Skeletal muscle tissue (tissue), 4 donors: Measurements from ENCODE around the gene RBKS. TPM values are rescaled to one million over a fixed set of nuclear protein-coding genes. Genes with fewer than 3 reads are reported as not detected.

Source experiments
- H3K27ac ChIP-seq: one replicate; pipeline ENCODE4 v1.7.0; 2013; ENCODE audit warnings: mild to moderate bottlenecking, low read depth, low read length, inconsistent platforms
- H3K27me3 ChIP-seq, 3 donors: one replicate each; pipeline ENCODE4 v1.7.0; 2013; ENCODE audit warnings: low read length in 3 of 3; ENCODE audit not compliant: control insufficient read depth in 3 of 3, insufficient read depth in 3 of 3
- H3K36me3 ChIP-seq, 3 donors: one replicate each; pipeline ENCODE4 v1.7.0; 2013; ENCODE audit warnings: low read length in 3 of 3; ENCODE audit not compliant: control insufficient read depth in 3 of 3, insufficient read depth in 3 of 3
- H3K4me1 ChIP-seq, 3 donors: one replicate each; pipeline ENCODE4 v1.7.0; 2013; ENCODE audit warnings: low read length in 3 of 3, mild to moderate bottlenecking in 3 of 3; ENCODE audit not compliant: control insufficient read depth in 3 of 3, insufficient read depth in 3 of 3
- H3K4me3 ChIP-seq, 3 donors: one replicate each; pipeline ENCODE4 v1.7.0; 2013; ENCODE audit warnings: low read length in 3 of 3
- H3K9ac ChIP-seq, 3 donors: one replicate each; pipeline ENCODE4 v1.7.0; 2013; ENCODE audit warnings: low read length in 3 of 3, mild to moderate bottlenecking in 3 of 3, moderate library complexity in 2 of 3, low read depth in 1 of 3
- H3K9me3 ChIP-seq, 3 donors: one replicate each; pipeline ENCODE4 v1.7.0; 2013; ENCODE audit warnings: low read length in 3 of 3; ENCODE audit not compliant: control insufficient read depth in 3 of 3
- total RNA-seq: library from RNA; depleted of rRNA; stranded (reverse); fragments of >200 nt; gene quantifications from one replicate; pipeline ENCODE4 v1.2.3, GENCODE V29; 2014
- donor health status: Osteomylitis.

RBKS gene
- total RNA-seq, 1 donor from 2014 or later: 2.1 TPM

DNA sequence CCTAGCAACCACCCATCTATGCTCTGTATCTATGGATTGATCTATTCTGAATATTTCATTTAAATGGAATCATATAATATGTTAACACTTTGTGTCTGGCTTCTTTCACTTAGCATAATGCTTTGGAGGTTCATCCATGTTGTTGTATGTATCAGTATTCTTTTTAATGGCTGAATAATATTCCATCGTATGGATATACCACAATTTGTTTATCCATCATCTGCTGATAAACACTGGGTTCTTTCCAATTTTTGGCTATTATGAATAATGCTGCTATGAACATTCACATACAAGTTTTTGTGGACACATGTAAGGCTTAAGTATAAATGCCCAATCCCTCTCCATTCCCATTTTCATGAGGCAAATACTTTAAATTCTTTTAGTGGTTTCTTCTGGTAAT, 65.8 kb downstream of the RBKS start:
- H3K27me3 ChIP-seq: no peaks in the 10 kb centered on the region
- H3K9ac ChIP-seq: no peak overlapping the region
- no peak overlapping the region for H3K27ac ChIP-seq
- H3K4me3 ChIP-seq: no peak overlapping the region
- no peaks in the 10 kb centered on the region for H3K36me3 ChIP-seq
- H3K4me1 ChIP-seq: peaks cover 6 to 20% (median 9%) of the 10 kb centered on the region in 3 donors
- H3K9me3 ChIP-seq: no peaks in the 10 kb centered on the region

DNA sequence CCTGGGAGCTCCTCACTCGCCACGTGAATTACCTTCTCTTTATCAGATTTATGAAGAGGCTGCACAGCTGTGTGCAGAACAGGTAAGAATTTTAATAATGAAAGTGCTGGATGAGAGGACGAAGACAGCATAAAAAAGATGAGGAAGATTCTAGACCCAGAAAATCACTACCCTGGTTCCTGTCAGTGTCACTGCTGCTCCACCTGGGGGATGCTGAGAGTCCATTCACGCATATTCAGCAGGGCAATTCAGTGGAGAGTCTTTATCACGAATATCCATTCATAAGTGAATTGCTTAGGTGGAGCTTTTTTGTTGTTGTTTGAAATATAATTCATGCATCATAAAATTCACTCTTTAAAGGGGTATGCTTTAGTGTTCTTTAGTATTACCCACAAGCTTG, 66.6 kb downstream of the RBKS start:
- Histone ChIP-seq H3K9ac (peak overlapping the region in 2 of 3 donors; percentile 18 to 72), H3K27me3 (no peaks in the 10 kb centered on the region), H3K36me3 (no peaks in the 10 kb centered on the region), H3K27ac (peak overlapping the region; percentile 46), H3K4me3 (peak overlapping the region; percentile 44 to 54 (median 51)), H3K9me3 (no peaks in the 10 kb centered on the region), H3K4me1 (peaks cover 6 to 20% (median 9%) of the 10 kb centered on the region in 3 donors)

DNA sequence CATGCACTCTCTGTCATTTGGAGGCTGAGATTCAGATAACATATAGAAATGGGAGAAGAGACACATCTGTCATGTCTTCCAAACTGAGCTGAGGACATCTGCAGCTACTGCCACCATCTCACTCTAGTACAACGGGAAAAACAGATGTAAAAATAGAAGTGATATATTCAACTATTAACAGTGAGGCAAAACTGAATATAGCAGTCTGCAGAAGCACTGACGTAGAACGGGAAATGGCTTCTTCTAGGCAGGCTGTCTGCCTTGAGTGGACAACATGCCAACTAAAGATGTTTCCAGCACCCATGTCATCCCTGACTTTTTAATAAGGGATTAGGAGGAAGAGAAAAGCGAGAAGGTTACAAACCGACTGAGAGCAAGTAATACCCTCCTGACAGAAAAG, 67.1 kb downstream of the RBKS start:
- no peaks in the 10 kb centered on the region for H3K27me3 ChIP-seq
- no peaks in the 10 kb centered on the region for H3K9me3 ChIP-seq
- no peaks in the 10 kb centered on the region for H3K36me3 ChIP-seq
- H3K4me3 ChIP-seq: peak overlapping the region; percentile 44 to 54 (median 51)
- H3K27ac ChIP-seq: peak overlapping the region; percentile 46
- peak overlapping the region in 2 of 3 donors; percentile 18 to 72 for H3K9ac ChIP-seq
- peaks cover 6 to 20% (median 9%) of the 10 kb centered on the region in 3 donors for H3K4me1 ChIP-seq

DNA sequence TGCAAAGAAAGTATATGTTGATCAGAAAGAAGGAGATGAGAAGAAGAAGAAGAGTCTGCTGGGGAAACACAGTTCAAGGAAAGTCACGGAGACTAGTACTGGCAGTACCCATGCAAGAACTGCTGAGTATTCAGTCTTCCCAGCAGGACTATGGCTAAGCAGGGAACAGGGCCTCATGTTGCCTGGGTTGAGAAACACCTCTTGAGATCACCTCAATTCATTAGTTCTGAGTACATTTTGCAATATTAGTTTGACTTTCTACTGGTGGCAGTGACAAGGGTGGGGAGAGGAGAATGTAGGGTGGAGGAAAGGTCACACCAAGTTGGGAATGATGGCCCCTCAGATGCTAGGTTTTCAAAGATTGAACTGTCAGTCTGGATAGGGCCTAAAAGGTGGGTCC, 68.1 kb downstream of the RBKS start:
- no peak overlapping the region for H3K4me3 ChIP-seq
- no peaks in the 10 kb centered on the region for H3K27me3 ChIP-seq
- H3K27ac ChIP-seq: no peak overlapping the region
- H3K9me3 ChIP-seq: no peaks in the 10 kb centered on the region
- H3K9ac ChIP-seq: no peak overlapping the region
- peaks cover 6 to 20% (median 9%) of the 10 kb centered on the region in 3 donors for H3K4me1 ChIP-seq
- no peaks in the 10 kb centered on the region for H3K36me3 ChIP-seq

DNA sequence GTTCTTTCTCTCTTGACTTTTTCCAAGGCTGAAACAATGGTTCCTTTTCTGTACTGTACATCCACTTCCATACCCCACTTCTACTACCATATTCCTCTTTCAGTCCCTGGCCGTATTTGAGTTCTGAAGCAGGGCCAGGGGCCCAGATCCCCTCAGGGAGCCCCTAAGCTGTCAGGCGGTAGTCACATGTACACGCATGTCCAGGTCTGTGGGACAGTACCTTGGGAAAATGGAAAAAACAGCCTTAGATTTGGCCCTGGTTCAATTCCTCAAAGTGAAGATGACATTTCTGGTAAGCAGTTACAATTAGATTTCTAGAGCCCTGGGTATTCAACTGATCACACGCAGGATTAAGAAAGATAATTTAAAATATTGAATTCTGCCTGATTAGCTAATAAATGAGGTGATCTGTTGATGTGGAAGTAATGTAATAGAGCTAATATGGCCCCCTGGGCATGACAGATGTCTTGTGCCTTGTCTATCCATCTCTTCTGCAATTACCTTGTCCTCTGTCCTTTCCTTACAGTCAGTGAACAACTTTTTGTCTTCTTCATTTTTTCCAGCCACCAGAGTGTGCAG, 74.2 kb downstream of the RBKS start:
- Histone ChIP-seq H3K4me3 (no peak overlapping the region), H3K36me3 (no peaks in the 10 kb centered on the region), H3K9ac (no peak overlapping the region), H3K9me3 (no peaks in the 10 kb centered on the region), H3K27me3 (no peaks in the 10 kb centered on the region), H3K27ac (no peak overlapping the region), H3K4me1 (no peaks in the 10 kb centered on the region)

DNA sequence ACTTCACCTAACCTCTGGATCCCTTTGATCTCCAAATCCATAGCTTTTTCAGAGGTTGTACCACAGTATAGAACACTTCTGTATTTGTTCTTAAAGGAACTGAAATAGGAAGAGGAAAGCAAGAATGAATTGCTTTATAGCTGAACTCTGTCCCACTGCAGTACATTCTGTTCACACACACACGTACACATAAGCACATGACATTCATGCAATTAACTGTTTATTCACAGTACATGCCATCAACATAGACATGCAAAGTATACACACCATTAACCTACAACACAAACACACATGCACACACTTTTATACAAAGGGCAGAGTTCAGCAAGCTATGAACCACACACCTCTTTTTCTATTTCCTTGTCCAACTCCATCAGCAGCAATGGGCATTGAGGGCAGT, 75.4 kb downstream of the RBKS start:
- no peak overlapping the region for H3K27ac ChIP-seq
- no peaks in the 10 kb centered on the region for H3K27me3 ChIP-seq
- no peak overlapping the region for H3K9ac ChIP-seq

DNA sequence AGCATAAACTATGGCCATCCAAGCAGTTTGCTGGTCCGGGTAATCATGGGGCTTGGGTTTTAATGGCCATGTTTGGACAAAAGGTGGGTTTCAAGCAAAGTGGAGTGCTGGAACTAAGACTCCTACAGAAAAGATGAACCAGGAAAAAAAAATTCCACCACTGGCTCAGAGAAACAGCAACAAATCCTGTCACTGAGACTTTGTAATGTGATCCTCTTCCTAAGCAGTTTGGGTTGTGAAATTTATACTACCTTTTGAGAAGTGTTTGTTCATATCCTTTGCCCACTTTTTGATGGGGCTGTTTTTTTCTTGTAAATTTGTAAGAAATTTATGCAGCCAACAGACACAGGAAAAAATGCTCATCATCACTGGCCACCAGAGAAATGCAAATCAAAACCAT, 78.4 kb downstream of the RBKS start:
- Histone ChIP-seq H3K27me3 (no peaks in the 10 kb centered on the region), H3K4me3 (no peak overlapping the region), H3K9me3 (no peaks in the 10 kb centered on the region), H3K9ac (no peak overlapping the region), H3K36me3 (no peaks in the 10 kb centered on the region), H3K27ac (no peak overlapping the region), H3K4me1 (peaks cover 0 to 4% (median 0%) of the 10 kb centered on the region in 3 donors)

More for the DNA sequence above, 75.4 kb downstream of the RBKS start:
- H3K4me1 ChIP-seq: no peaks in the 10 kb centered on the region
- H3K9me3 ChIP-seq: no peaks in the 10 kb centered on the region
- no peak overlapping the region for H3K4me3 ChIP-seq
- no peaks in the 10 kb centered on the region for H3K36me3 ChIP-seq

DNA sequence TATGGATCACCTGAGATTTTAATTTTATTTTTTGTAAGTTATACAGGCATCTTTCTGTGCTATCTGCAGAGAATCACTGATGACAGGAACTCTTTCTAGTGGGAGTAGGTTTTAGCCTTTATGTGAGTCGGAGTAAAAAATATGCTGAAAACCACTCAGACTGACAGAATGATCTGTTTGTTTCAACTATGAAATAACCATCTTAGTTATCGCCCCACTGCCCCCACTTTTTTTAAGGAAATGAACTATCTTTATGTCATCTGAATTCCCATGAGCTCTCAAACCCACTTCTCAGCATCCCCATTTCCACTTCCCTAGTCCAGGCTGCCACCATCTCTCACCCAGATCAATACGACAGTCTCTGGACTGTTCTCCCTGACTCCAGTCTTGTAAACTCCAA, 79.7 kb downstream of the RBKS start:
- Histone ChIP-seq H3K4me1 (peaks cover 0 to 4% (median 0%) of the 10 kb centered on the region in 3 donors), H3K9ac (no peak overlapping the region), H3K27ac (no peak overlapping the region), H3K4me3 (no peak overlapping the region), H3K27me3 (no peaks in the 10 kb centered on the region), H3K9me3 (no peaks in the 10 kb centered on the region), H3K36me3 (no peaks in the 10 kb centered on the region)

DNA sequence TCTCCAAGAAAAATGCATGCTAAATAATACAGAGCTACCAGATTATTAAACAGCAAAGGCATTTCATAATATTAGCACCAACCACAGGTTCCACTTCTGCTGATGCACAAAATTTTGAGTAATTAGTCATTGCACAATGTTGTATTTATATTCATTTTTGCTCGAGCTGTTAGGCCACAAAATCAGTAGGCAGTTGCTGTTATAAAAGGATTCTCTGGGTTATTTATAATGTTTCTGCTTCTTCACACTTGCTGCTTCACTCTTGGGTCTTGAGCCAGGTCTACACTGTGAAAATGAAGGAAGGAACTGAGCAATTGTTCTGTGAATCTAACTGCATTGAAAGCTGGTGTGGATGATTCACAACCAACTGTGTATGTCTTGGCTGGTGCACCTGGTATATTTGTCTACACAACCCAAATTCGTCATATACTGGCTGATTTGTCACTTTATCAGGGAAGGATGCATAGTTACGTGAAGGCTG, 80.4 kb downstream of the RBKS start:
- peak overlapping the region in 1 of 3 donors; percentile 11 for H3K9ac ChIP-seq
- H3K36me3 ChIP-seq: no peaks in the 10 kb centered on the region
- no peaks in the 10 kb centered on the region for H3K27me3 ChIP-seq
- no peak overlapping the region for H3K27ac ChIP-seq
- H3K9me3 ChIP-seq: no peaks in the 10 kb centered on the region
- no peak overlapping the region for H3K4me3 ChIP-seq
- peaks cover 0 to 4% (median 0%) of the 10 kb centered on the region in 3 donors for H3K4me1 ChIP-seq

DNA sequence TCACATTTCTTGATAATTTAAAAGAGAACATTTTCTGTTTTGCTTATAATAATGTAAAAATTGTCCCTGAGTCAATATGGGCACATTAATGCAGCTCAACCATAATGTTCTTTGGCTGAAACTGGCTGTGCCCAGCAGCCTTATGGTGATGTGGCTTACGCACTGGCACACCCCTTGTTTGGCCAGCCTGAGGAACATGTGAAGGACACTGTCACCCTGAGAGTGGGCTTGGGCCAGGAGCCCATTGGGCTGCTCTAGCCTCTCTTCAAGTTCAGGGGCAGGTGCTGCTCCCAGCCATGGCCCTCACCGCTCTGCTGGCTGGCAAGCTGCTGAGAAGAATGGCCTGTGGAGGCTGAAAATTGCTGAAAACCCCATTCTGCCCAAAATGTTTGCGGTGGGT, 81.2 kb downstream of the RBKS start:
- Histone ChIP-seq H3K9me3 (no peaks in the 10 kb centered on the region), H3K4me3 (no peak overlapping the region), H3K27ac (no peak overlapping the region), H3K36me3 (no peaks in the 10 kb centered on the region), H3K27me3 (no peaks in the 10 kb centered on the region), H3K4me1 (peaks cover 0 to 4% (median 0%) of the 10 kb centered on the region in 3 donors), H3K9ac (no peak overlapping the region)
